Right lobe of liver (tissue), 6 donors: ENCODE data around the gene SEC16B. TPM values are rescaled to one million over a fixed set of nuclear protein-coding genes. Genes with fewer than 3 reads are reported as not detected.

Experiments
- ATAC-seq, 4 donors: fragments of 200-7000 bp; cut with Tn5 transposase; one replicate each; pipeline ENCODE4 v1.9.1; 2020; ENCODE audit warnings: mild to moderate bottlenecking in 4 of 4, moderate library complexity in 4 of 4
- DNase-seq, 3 donors: peaks; one replicate each; pipeline ENCODE4 v3.0.0-alpha.2; 2020
- H3K27ac ChIP-seq, 3 donors: fragments of 200-600 bp; one replicate each; pipeline ENCODE4 v1.8.0; 2022
- H3K27me3 ChIP-seq, 2 donors: fragments of 200-600 bp; one replicate each; pipeline ENCODE4 v1.8.0; 2022
- H3K36me3 ChIP-seq, 4 donors: fragments of 200-600 bp; sonication (generic) in 1 of 4; one replicate each; pipeline versions ENCODE4 v1.5.1 to v1.8.0; 2017 to 2022; ENCODE audit warnings: control low read depth in 1 of 4
- H3K4me1 ChIP-seq, 4 donors: fragments of 200-600 bp; sonication (generic) in 1 of 4; one replicate each; pipeline versions ENCODE4 v1.5.1 to v1.8.0; 2017 to 2022; ENCODE audit warnings: control low read depth in 1 of 4
- H3K4me3 ChIP-seq, 3 donors: fragments of 200-600 bp; one replicate each; pipeline ENCODE4 v1.8.0; 2022
- H3K9me3 ChIP-seq, 4 donors: fragments of 200-600 bp; sonication (generic) in 1 of 4; one replicate each; pipeline versions ENCODE4 v1.5.1 to v1.8.0; 2017 to 2022; ENCODE audit warnings: control low read depth in 1 of 4
- POLR2A ChIP-seq: fragments of 450-650 bp; IDR thresholded peaks from one replicate; pipeline ENCODE4 v1.6.1; 2017; ENCODE audit warnings: antibody characterized with exemption, mild to moderate bottlenecking
- WGBS: methylation state at CpG from one replicate; pipeline ENCODE4 v1.1.6; 2018; ENCODE audit warnings: low coverage, low lambda C conversion rate; ENCODE audit not compliant: insufficient coverage; ENCODE audit errors: missing lambda C conversion rate; 5-methylcytosine and 5-hydroxymethylcytosine counted together
- intact Hi-C, 2 donors: fragments of 100-400 bp; cut with DNase I; formaldehyde crosslinking; loops; one replicate each; pipeline versions ENCODE4 v1.11.2 to v1.14.1; 2022
- total RNA-seq, 6 experiments: library from RNA; depleted of rRNA in 2 of 6; stranded (reverse); fragments of >200 nt in 2 of 6; fragmentation: NEBNext Ultra II Directional in 3 of 6; extraction: Animal tissue kit (Norgen Biotek cat#: 25700) in 3 of 6; gene quantifications; one replicate each; pipeline versions ENCODE4 v1.1.0 to v1.2.4, GENCODE V29; 2016 to 2023
- TF ChIP-seq, protein P1 (sequence below), 4 donors: fragments of 200-600 bp in 3 of 4; fragments of 450-650 bp in 1 of 4; IDR thresholded peaks; one replicate each; pipeline versions ENCODE4 v1.5.1 to v1.8.0; 2016 to 2022; ENCODE audit warnings: antibody characterized with exemption in 4 of 4, mild to moderate bottlenecking in 2 of 4
- donor health status: DM: no; HTN: yes; CAD: no.
- donor health status: DM: no; HTN: no; CAD: no.
- donor health status: DM: no; HTN: no; CAD: no.
- donor health status: DM: no; HTN: yes; CAD: no.
- donor health status: DM: no; HTN: yes; CAD: no.

Gene SEC16B
- total RNA-seq, 6 experiments from 2014 or later = 16.4 to 69.7 (median 39.9) TPM

DNA sequence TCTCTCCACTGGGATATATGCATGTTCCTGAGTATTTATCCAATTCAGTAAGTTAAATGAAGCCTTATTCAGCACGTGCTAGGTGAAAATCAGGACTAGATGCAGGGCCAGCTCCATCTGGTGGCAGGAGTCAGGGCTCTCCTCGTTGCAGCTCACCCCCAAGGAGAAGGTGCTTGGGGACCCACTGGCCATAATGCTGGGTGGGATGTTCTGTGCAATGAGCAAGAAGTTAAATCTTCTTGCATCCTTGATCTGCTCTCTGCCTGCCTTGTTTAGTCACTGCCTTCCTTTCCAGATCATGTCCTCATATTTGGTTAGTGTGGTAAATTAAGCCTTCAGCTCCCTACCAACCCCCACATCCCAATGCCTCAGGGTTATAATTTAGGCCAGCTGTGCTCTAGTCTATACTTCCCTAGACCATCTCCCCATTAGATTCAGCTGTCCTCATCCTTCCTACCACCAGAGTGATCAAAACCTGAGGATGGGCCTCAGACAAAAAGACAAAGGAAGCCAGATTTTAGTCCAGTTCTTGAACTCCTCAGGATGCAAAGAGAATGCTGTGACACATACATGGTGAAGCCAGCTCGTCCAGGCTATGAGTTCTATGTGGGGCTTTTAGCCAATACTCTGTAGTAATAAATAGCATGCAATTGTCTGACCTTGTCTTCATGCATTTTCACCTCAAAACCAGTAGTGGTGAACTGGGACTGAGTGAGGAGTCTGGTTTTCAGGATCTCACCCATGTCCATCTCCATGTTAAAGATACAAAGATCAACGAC is 55.9 kb downstream of the SEC16B start:
- Histone ChIP-seq H3K9me3 (no peaks in the 10 kb centered on the region), H3K4me3 (no peak overlapping the region), H3K36me3 (no peaks in the 10 kb centered on the region), H3K4me1 (no peaks in the 10 kb centered on the region), H3K27me3 (no peaks in the 10 kb centered on the region), H3K27ac (no peak overlapping the region)
- TF ChIP-seq, protein P1, sequence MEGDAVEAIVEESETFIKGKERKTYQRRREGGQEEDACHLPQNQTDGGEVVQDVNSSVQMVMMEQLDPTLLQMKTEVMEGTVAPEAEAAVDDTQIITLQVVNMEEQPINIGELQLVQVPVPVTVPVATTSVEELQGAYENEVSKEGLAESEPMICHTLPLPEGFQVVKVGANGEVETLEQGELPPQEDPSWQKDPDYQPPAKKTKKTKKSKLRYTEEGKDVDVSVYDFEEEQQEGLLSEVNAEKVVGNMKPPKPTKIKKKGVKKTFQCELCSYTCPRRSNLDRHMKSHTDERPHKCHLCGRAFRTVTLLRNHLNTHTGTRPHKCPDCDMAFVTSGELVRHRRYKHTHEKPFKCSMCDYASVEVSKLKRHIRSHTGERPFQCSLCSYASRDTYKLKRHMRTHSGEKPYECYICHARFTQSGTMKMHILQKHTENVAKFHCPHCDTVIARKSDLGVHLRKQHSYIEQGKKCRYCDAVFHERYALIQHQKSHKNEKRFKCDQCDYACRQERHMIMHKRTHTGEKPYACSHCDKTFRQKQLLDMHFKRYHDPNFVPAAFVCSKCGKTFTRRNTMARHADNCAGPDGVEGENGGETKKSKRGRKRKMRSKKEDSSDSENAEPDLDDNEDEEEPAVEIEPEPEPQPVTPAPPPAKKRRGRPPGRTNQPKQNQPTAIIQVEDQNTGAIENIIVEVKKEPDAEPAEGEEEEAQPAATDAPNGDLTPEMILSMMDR (IDR thresholded peaks at IDR 0.05) = peak; percentile 20 to 46 (median 38)
- TF ChIP-seq POLR2A = no peak
- intact Hi-C loops = no loop called here
- no peak for DNase-seq
- WGBS = 14% methylated on average over 3 of the region's 4 CpGs
- peak; percentile 38 to 61 (median 52) for ATAC-seq

DNA sequence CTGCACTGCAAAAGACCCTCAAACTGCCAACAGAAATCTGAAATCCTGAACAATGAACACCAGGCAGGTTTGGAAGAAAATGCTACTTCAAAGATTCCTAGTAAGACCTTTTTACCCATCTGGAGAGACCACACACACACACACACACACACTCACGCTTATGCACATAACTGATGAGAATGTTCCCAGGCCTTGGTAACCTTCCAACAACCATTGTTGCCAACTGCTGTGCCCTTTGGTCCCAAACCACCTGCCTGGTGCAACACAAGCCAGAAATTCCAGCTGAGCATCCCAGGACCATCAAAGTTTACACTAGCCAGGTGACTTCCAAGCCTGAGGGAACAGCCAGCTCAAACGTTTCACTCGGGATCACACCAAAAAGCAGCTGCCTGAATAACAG is 56.9 kb downstream of the SEC16B start:
- H3K27ac ChIP-seq = no peak overlapping the region
- no peaks in the 10 kb centered on the region for H3K9me3 ChIP-seq
- intact Hi-C loops = no loop called here
- no peaks in the 10 kb centered on the region for H3K36me3 ChIP-seq
- no peak overlapping the region for H3K4me3 ChIP-seq
- 48% methylated on average over 2 of the region's 3 CpGs for WGBS
- TF ChIP-seq, protein P1 (IDR thresholded peaks at IDR 0.05) = no peak
- ATAC-seq (peak; percentile 95 to 98 (median 96)), DNase-seq (peak; percentile 62 to 92 (median 81))
- H3K4me1 ChIP-seq = no peaks in the 10 kb centered on the region
- no peaks in the 10 kb centered on the region for H3K27me3 ChIP-seq

DNA sequence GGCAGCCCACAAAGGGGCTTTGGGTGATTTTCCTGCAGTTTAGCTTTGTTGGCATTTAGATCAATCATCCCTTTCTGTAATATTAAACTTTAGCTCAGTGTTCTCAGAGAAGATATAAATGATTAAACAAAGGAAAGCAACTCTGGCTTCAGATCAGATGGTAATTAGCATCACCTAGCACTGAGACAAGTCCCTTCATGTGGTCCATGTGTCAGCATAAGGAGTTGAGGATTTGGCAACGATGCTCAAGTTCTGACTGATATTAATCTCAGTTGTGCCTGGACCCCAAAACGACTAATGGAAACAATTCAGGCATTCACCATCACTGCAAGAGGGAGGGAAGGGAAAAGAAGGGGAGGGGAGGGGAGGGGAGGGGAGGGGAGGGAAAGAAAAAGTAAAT is 60.4 kb downstream of the SEC16B start:
- H3K9me3 ChIP-seq = no peaks in the 10 kb centered on the region
- intact Hi-C loops = no loop called here
- H3K36me3 ChIP-seq = no peaks in the 10 kb centered on the region
- no peak overlapping the region for H3K27ac ChIP-seq
- TF ChIP-seq, protein P1 (IDR thresholded peaks at IDR 0.05) = no peak
- no peak for TF ChIP-seq POLR2A
- no peaks in the 10 kb centered on the region for H3K4me1 ChIP-seq
- H3K27me3 ChIP-seq = no peaks in the 10 kb centered on the region
- WGBS = 34% methylated on average over 2 of the region's 2 CpGs
- H3K4me3 ChIP-seq = no peak overlapping the region
- ATAC-seq = no peak
- no peak for DNase-seq

DNA sequence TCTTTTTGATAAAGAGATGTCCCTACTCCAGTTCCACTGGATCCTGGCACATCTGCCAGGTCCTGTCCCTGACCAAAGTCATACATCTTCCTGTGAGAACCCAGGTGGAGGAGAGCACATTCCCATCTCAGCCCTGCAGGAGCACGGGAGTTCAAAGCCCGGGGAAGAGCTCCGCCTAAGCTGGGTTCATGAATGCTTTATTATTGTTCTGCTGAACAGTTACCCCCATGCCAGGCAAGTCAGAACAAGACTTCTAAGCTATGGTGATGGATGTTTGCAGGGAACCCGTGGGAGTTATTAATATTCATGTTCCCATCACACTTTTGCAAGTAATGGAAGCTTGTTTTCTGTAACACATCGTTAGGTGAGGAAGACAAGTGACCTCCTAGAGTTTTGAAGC is 62.9 kb downstream of the SEC16B start:
- Histone ChIP-seq H3K4me3 (no peak overlapping the region), H3K9me3 (no peaks in the 10 kb centered on the region), H3K36me3 (no peaks in the 10 kb centered on the region), H3K27me3 (no peaks in the 10 kb centered on the region), H3K4me1 (no peaks in the 10 kb centered on the region), H3K27ac (no peak overlapping the region)
- DNase-seq (no peak), ATAC-seq (no peak)
- intact Hi-C loops = no loop called here
- WGBS = 73% methylated on average over 5 of the region's 5 CpGs
- TF ChIP-seq POLR2A = no peak
- TF ChIP-seq, protein P1 (IDR thresholded peaks at IDR 0.05) = no peak
